ENCODE data around the gene ZSCAN5B.
"Not testable (repeated sequence)": the region's sequence is repeated elsewhere in the genome, so short reads cannot be mapped to it uniquely, and the experiment has no call there.

The ZSCAN5B gene

DNA sequence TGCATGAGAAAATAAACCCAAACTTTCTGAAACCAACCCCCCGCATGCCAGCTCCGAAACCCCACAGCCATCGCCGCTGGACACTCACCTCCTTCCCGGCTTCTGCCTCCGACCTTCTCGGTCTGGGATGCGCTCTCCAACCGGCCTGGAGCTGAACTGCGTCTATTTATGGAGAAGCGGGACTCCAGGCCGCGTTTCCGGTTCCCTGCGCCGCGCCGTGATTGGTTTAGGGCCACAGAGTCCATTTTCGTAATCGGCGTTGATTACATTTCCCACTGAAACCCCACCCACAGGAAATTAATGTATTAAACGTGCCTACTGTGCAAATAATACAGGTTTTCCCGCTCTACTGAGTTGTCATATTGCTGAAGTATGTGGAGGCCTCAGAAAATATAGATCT, at the start of gene ZSCAN5B:
ZSCAN5B (minus strand) TSS at position 138 of the 400 bp plus-strand sequence. CDS start 4,731 bp downstream, outside the sequence.
- DNase-seq (ENCODE audit: low read depth in 2 of 3, low spot score in 1 of 3): not testable (repeated sequence)

GRCh38 chr19:56245764-56246163, 48.2 kb upstream of the ZSCAN5B start:
- DNase-seq (ENCODE audit: low read depth in 2 of 3, low spot score in 1 of 3): not testable (repeated sequence)

GRCh38 chr19:56245121-56245740, 47.6 kb upstream of the ZSCAN5B start:
- DNase-seq (ENCODE audit: low read depth in 2 of 3, low spot score in 1 of 3): no peak

DNA sequence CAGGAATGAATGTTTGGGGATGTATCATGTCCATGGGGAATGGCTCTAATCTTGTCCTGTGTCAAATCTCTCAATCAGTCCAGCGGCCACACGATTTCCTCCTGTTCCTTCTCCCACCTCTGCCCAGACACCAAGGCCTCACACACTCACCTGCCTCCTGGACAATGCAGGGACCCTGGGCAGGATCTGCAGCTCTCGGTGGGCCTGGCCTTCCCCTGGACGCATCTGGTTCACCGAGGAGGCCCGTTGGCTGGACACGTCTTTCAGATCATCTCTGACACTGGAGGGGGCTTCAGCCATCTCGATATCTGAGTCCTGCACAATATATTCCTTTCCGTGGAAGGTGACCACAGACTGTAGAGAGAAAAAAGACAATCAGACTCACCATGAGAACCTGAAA, 25.9 kb upstream of the ZSCAN5B start:
- DNase-seq (ENCODE audit: low read depth in 2 of 3, low spot score in 1 of 3): no peak

DNA sequence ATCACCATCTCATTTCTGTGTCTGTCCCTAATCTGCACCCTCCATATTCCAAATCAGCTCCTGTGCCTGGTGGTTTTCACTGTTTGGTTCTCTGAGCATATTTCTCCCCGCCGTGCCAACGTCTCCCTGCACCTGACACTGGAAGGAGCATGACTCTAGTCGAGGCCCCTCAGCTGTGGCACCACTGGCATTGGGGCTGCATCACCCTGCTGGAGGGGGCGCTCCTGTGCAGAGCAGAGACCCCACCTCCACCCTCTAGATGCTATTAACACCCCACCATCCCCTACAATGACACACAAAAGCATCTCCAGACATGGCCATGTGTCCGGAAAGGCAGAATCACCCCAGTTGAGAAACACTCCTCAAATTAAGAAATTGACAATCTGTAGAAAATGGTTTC, 25.3 kb upstream of the ZSCAN5B start:
- DNase-seq (ENCODE audit: low read depth in 2 of 3, low spot score in 1 of 3): no peak

GRCh38 chr19:56221851-56222250, 24.3 kb upstream of the ZSCAN5B start:
- DNase-seq (ENCODE audit: low read depth in 2 of 3, low spot score in 1 of 3): no peak

DNA sequence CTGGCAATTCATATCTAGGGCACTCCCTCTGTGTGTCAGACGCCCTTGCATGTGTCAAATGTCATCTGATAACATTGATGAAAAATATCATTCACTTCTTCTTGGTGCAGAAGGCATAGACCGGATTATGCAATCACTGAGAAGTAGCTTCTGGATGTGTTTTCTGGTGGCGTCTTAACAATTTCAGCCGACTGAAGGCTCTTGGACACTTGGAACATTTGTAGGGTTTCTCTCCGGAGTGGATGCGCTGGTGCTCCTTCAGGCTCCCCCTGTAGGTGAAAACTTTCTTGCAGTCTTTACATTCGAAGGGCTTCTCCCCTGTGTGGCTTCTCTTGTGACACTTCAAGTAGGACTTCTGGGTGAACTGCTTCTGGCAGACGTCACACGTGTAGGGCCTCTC, 23.9 kb upstream of the ZSCAN5B start:
- DNase-seq (ENCODE audit: low read depth in 2 of 3, low spot score in 1 of 3): not testable (repeated sequence)

DNA sequence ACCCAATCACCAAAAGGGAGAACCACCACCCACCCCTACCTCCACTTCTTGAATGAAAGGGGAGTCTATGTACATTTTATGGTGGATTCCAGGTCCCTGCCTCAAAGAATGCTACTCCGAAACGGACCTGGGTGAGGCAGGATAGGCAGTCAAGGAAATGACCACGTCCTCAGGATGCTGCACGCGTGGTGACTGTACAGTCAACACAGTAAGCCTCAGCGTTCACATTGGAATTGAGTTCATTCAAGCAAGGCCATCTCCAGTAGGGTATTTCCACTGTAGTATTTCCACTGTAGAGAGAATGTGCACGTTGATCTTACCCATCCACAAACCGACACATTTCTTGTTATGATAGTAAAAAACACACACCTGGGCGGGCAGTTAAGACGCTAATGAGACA, 21.4 kb upstream of the ZSCAN5B start:
- no peak for DNase-seq (ENCODE audit: low read depth in 2 of 3, low spot score in 1 of 3)

DNA sequence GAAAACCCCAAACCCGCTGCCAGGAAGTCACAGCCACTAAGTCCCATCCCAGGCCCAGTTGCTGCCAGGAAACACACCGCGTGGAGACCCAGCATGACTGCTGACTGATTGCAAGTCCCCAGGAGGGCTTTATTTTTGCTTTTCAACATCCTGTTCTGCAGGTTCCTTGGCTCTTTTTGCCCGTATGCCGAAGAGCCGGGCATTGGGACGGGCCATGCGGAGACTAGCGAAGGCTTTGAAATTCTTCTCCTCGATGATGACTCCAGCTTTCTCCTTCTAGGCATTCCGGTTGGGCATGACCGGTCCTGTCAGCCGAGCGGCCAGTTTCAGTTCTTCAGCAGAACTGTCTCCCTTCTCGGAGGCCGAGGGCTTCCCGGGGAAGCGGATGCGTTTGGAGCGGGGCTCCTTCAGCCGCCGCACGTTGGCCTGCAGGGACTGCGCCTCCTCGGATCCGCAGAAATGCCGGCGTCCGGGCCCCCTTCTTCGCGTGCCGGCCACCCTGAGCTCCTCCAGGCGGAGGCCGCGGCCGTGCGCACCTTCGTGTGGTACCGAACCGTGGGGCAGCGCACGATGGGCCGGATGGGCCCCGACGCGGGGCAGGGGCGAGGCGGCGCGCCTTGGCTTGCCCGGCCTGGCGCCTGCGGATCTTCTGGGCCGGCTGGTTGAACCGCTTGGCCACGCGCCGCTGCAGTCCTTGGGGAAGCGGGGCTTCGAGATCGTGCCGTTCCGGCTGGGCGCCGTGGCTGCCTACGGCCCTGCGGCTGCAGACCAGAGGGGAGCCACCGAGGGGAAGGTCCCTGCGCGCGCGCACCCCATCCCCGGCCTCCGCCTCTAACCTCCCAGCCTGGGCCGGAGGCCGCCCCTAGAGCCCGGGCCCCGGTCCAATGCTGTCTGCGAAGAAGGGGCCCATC, 19.7 kb upstream of the ZSCAN5B start:
- no peak for DNase-seq (ENCODE audit: low read depth in 2 of 3, low spot score in 1 of 3)

DNA sequence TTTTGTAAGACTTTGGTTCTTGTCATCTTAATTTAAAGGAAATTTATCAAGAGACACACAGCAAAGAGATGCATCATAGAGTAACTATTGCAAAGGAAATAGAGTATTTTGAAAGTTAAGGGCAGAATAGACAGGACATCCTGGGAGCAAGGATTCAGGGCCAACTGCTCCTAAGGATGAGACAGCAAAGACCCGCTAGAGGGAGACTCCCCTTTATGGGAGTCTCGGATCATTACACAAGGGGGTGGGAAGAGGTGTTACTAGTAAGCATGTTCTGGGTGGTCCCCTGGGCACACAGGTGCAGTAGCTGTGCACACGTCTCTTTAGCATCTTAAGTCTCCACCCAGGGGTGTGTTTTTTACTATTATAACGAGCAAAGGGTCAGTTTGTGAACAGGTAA, 14.1 kb upstream of the ZSCAN5B start:
- DNase-seq (ENCODE audit: low read depth in 2 of 3, low spot score in 1 of 3): no peak

GRCh38 chr19:56210036-56210435, 12.5 kb upstream of the ZSCAN5B start:
- DNase-seq (ENCODE audit: low read depth in 2 of 3, low spot score in 1 of 3): not testable (repeated sequence)

DNA sequence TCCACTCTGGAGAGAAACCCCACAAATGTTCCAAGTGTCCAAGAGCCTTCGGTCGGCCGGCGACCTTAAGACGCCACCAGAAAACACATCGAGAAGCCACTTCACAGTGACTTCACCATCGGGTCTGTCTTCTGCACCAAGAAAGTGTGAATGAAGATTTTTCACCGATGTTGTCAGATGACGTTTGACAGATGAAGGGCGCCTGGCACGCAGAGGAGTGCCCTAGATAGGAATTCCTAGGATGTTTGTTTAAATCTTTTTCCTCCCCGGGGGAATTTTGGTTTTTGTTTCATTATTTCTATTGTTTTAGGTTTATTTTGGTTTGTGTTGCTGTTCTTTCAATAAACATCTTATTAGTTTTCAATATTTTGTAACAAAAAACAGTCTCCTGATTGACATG, 11.5 kb upstream of the ZSCAN5B start:
- DNase-seq (ENCODE audit: low read depth in 2 of 3, low spot score in 1 of 3): no peak

DNA sequence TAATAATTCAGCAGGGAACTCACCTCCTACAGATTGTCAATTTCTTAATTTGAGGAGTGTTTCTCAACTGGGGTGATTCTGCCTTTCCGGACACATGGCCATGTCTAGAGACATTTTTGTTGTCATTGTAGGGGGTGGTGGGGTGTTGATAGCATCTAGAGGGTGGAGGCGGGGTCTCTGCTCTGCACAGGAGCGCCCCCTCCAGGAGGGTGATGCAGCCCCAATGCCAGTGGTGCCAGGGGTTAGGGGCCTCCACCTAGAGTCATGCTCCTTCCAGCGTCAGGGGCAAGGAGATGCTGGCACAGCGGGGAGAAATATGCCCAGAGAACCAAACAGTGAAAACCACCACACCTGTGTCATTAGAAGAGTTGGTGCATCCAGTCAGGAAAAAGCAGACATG, 10.0 kb upstream of the ZSCAN5B start:
- DNase-seq (ENCODE audit: low read depth in 2 of 3, low spot score in 1 of 3): not testable (repeated sequence)

- DNase-seq (ENCODE audit: low read depth in 2 of 3, low spot score in 1 of 3): no peak
Observed at GRCh38 chr19:56201973-56202372, 4.4 kb upstream of the ZSCAN5B start, which contains the start of gene ZSCAN5C. Gene ZSCAN5C, plus strand, starts transcription at chr19:56202273. Its CDS starts 3,641 bp downstream, at chr19:56205914.

- no peak for DNase-seq (ENCODE audit: low read depth in 2 of 3, low spot score in 1 of 3)
Observed at GRCh38 chr19:56199687-56200086, 2.1 kb upstream of the ZSCAN5B start.

- DNase-seq (ENCODE audit: low read depth in 2 of 3, low spot score in 1 of 3): no peak
Observed at GRCh38 chr19:56193981-56194640, 3.5 kb downstream of the ZSCAN5B start.

DNA sequence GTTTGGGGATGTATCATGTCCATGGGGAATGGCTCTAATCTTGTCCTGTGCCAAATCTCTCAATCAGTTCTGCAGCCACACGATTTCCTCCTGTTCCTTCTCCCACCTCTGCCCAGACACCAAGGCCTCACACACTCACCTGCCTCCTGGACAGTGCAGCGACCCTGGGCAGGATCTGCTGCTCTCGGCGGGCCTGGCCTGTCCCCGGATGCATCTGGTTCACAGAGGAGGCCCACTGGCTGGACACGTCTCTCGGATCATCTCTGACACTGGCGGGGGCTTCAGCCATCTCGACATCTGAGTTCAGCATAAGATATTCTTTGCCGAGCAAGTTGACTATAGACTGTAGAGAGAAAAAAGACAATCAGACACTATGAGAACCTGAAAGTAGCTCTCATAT, 5.9 kb downstream of the ZSCAN5B start:
- no peak for DNase-seq (ENCODE audit: low read depth in 2 of 3, low spot score in 1 of 3)

DNA sequence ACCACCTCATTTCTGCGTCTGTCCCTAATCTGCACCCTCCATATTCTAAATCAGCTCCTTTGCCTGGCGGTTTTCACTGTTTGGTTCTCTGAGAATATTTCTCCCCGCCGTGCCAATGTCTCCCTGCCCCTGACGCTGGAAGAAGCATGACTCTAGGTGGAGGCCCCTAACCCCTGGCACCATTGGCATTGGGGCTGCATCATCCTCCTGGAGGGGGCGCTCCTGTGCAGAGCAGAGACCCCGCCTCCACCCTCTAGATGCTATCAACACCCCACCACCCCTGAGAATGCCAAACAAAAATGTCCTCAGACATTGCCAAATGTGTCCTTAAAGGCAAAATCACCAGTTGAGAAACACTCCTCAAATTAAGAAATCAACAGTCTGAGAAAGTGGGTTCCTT, 6.5 kb downstream of the ZSCAN5B start:
- DNase-seq (ENCODE audit: low read depth in 2 of 3, low spot score in 1 of 3): no peak

GRCh38 chr19:56189785-56190184, 7.8 kb downstream of the ZSCAN5B start:
- DNase-seq (ENCODE audit: low read depth in 2 of 3, low spot score in 1 of 3): no peak

DNA sequence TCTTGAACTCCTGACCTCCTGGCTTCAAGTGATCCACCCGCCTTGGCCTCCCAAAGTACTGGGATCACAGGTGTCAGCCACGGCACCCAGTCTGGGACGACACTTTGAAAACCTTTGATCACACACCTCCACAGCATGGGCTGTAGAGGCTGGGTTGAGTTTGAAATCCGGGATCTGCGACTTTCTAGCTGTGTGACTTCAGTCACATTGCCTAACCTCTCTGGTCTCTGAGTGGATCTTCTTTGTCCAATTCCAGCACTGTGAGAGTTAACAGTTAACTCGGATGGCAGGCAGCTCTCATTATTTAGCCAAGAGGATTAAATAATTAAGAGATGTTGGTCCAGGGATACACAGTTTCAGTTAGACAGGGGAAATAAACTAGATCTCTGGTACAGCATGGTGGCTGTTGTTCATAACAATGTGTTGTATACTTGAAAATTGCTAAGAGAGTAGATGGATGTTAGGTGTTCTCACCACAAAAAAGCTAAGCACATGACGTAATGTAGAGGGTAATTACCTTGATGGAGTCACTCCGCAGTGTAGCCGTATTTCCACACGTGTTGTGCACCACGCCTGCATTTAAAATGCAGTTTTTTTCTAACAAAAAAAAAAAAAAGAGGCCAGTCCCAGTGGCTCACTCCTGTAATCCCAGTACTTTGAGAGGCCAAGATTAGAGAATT, 19.9 kb downstream of the ZSCAN5B start:
- DNase-seq (ENCODE audit: low read depth in 2 of 3, low spot score in 1 of 3): no peak

GRCh38 chr19:56176881-56177280, 20.7 kb downstream of the ZSCAN5B start:
- DNase-seq (ENCODE audit: low read depth in 2 of 3, low spot score in 1 of 3): no peak
